SK-N-SH (cell line): ENCODE data around the gene CELF4. TPM values are rescaled to one million over a fixed set of nuclear protein-coding genes. Genes with fewer than 3 reads are reported as not detected.

ENCODE experiments used
- CTCF ChIA-PET: fragments of 300-600, 350-600 bp; formaldehyde crosslinking; extraction: SDS; loops from one replicate; lab custom pipeline; 2021; lab: Yijun Ruan, JAX
- POLR2A ChIA-PET: fragments of 350-600 bp; sonication (Branson Sonifier 250); formaldehyde crosslinking; extraction: SDS; loops from one replicate; lab custom pipeline; 2020; ENCODE audit warnings: antibody characterized with exemption, inconsistent platforms; lab: Yijun Ruan, JAX
- DNase-seq: peaks from one replicate; pipeline ENCODE4 v3.0.0; 2012
- H2AFZ ChIP-seq: fragments of 200-600 bp; sonication (generic); 2 replicates; pipeline ENCODE4 v1.8.1; 2016; ENCODE audit warnings: antibody characterized with exemption, mild to moderate bottlenecking, low read depth
- H3F3A ChIP-seq: fragments of 200-600 bp; sonication (generic); replicated peaks from 2 replicates; pipeline ENCODE3; 2016; ENCODE audit warnings: antibody characterized with exemption, mild to moderate bottlenecking; ENCODE audit not compliant: insufficient read depth
- H3K27ac ChIP-seq, 2 experiments: fragments of 200-500 bp in 1 of 2; fragments of 200-600 bp in 1 of 2; sonication (Bioruptor generic) in 1 of 2; sonication (generic), shearing (Covaris generic) in 1 of 2; 2 replicates each; pipeline versions ENCODE4 v1.5.1 to v1.6.1; 2014 to 2016; ENCODE audit warnings: low read depth in 2 of 2, inconsistent platforms in 1 of 2, low read length in 1 of 2, mild to moderate bottlenecking in 1 of 2, mixed read lengths in 1 of 2
- H3K27me3 ChIP-seq: fragments of 200-600 bp; sonication (generic), shearing (Covaris generic); 2 replicates; pipeline ENCODE4 v1.6.1; 2016; ENCODE audit warnings: mixed run types; ENCODE audit not compliant: insufficient read depth
- H3K36me3 ChIP-seq, 2 experiments: fragments of 200-500 bp in 1 of 2; fragments of 200-600 bp in 1 of 2; sonication (Bioruptor generic) in 1 of 2; sonication (generic) in 1 of 2; replicated peaks in 1 of 2; 2 replicates each; pipeline versions ENCODE3 to v1.5.1; 2014 to 2016; ENCODE audit warnings: low read length in 1 of 2, mild to moderate bottlenecking in 1 of 2; ENCODE audit not compliant: insufficient read depth in 2 of 2, control insufficient read depth in 1 of 2
- H3K4me1 ChIP-seq, 2 experiments: fragments of 200-500 bp in 1 of 2; fragments of 200-600 bp in 1 of 2; sonication (Bioruptor generic) in 1 of 2; sonication (generic), shearing (Covaris generic) in 1 of 2; 2 replicates each; pipeline versions ENCODE4 v1.5.1 to v1.6.1; 2014 to 2016; ENCODE audit warnings: low read depth in 1 of 2, low read length in 1 of 2, mixed run types in 1 of 2; ENCODE audit not compliant: insufficient read depth in 2 of 2, control insufficient read depth in 1 of 2
- H3K4me2 ChIP-seq: fragments of 200-600 bp; sonication (generic), shearing (Covaris generic); 2 replicates; pipeline ENCODE4 v1.6.1; 2017; ENCODE audit warnings: mixed run types
- H3K4me3 ChIP-seq, 2 experiments: fragments of 200-500 bp in 1 of 2; fragments of 200-600 bp in 1 of 2; sonication (Bioruptor generic) in 1 of 2; sonication (generic), shearing (Covaris generic) in 1 of 2; 2 replicates each; pipeline versions ENCODE4 v1.5.1 to v1.8.1; 2014 to 2016; ENCODE audit warnings: low read depth in 2 of 2, inconsistent platforms in 1 of 2, low read length in 1 of 2, mild to moderate bottlenecking in 1 of 2, mixed read lengths in 1 of 2, moderate library complexity in 1 of 2
- H3K79me2 ChIP-seq: fragments of 200-600 bp; sonication (generic); 2 replicates; pipeline ENCODE4 v1.8.1; 2017; ENCODE audit warnings: mild to moderate bottlenecking; ENCODE audit not compliant: insufficient read depth
- H3K9ac ChIP-seq: fragments of 200-600 bp; sonication (generic); 2 replicates; pipeline ENCODE4 v1.6.1; 2017; ENCODE audit warnings: mixed run types
- H3K9me2 ChIP-seq: fragments of 200-600 bp; sonication (generic); 2 replicates; pipeline ENCODE4 v1.6.1; 2017; ENCODE audit warnings: mixed run types
- H3K9me3 ChIP-seq: fragments of 200-600 bp; sonication (generic); 2 replicates; pipeline ENCODE4 v1.6.1; 2017; ENCODE audit warnings: mixed run types, mild to moderate bottlenecking, moderate library complexity
- H4K20me1 ChIP-seq: fragments of 200-600 bp; sonication (generic); 2 replicates; pipeline ENCODE4 v1.6.1; 2017; ENCODE audit warnings: mild to moderate bottlenecking, mixed run types; ENCODE audit not compliant: insufficient read depth
- CHD2 ChIP-seq: fragments of 150-350 bp; IDR thresholded peaks from 2 replicates; pipeline ENCODE4 v1.6.1; 2018; ENCODE audit warnings: low read length; ENCODE audit not compliant: partially characterized antibody
- ELF1 ChIP-seq: IDR thresholded peaks from 2 replicates; pipeline ENCODE4 v1.4.0; 2012
- GABPA ChIP-seq: IDR thresholded peaks from 2 replicates; pipeline ENCODE4 v1.4.0; 2012; ENCODE audit warnings: low read depth, mild to moderate bottlenecking
- MAX ChIP-seq: IDR thresholded peaks from 2 replicates; pipeline ENCODE4 v1.4.0; 2012; ENCODE audit warnings: low read depth
- NFIC ChIP-seq: IDR thresholded peaks from 2 replicates; pipeline ENCODE4 v1.4.0; 2012; ENCODE audit warnings: borderline replicate concordance
- RAD21 ChIP-seq: IDR thresholded peaks from 2 replicates; pipeline ENCODE4 v1.6.1; 2012; ENCODE audit warnings: mild to moderate bottlenecking, low read length
- RXRA ChIP-seq: IDR thresholded peaks from 2 replicates; pipeline ENCODE4 v1.4.0; 2012; ENCODE audit warnings: low read depth, mild to moderate bottlenecking, borderline replicate concordance
- SIN3A ChIP-seq: IDR thresholded peaks from 2 replicates; pipeline ENCODE4 v1.6.1; 2012; ENCODE audit warnings: low read depth, mild to moderate bottlenecking, low read length, moderate library complexity, borderline replicate concordance
- SMC3 ChIP-seq: IDR thresholded peaks from 2 replicates; pipeline ENCODE4 v1.6.1; 2012; ENCODE audit warnings: low read depth, low read length, improper control_type of control experiment
- TCF12 ChIP-seq: IDR thresholded peaks from 2 replicates; pipeline ENCODE4 v1.4.0; 2012
- USF1 ChIP-seq: IDR thresholded peaks from 2 replicates; pipeline ENCODE4 v1.4.0; 2012; ENCODE audit warnings: low read depth, borderline replicate concordance
- USF2 ChIP-seq: fragments of 150-350 bp; IDR thresholded peaks from 2 replicates; pipeline ENCODE4 v1.6.1; 2017; ENCODE audit warnings: antibody characterized with exemption, low read length, low read depth, borderline replicate concordance
- YY1 ChIP-seq: IDR thresholded peaks from 2 replicates; pipeline ENCODE4 v1.4.0; 2012; ENCODE audit warnings: low read depth, mild to moderate bottlenecking
- WGBS: methylation state at CpG from one replicate; pipeline ENCODE4 v1.1.6; 2017; ENCODE audit warnings: low lambda C conversion rate; 5-methylcytosine and 5-hydroxymethylcytosine counted together
- polyA plus RNA-seq, 3 experiments: library from polyadenylated mRNA; depleted of rRNA; stranded (reverse); fragments of >200 nt; gene quantifications; 2 replicates each; pipeline ENCODE4 v1.2.3, GENCODE V29; 2012
- TF ChIP-seq, protein P1 (sequence below): fragments of 200-600 bp; sonication (generic); IDR thresholded peaks from 2 replicates; pipeline ENCODE4 v1.6.1; 2017; ENCODE audit warnings: antibody characterized with exemption, mild to moderate bottlenecking, moderate library complexity
- TF ChIP-seq, protein P2 (sequence below): IDR thresholded peaks from 2 replicates; pipeline ENCODE4 v1.6.1; 2012; ENCODE audit warnings: mild to moderate bottlenecking, low read depth, low read length, moderate library complexity

CELF4 gene
- polyA plus RNA-seq, 1 of the 3 experiments (the other 2 are of a cell fraction): 0.26 TPM

- Histone ChIP-seq H3K4me2 (no peak overlapping the region), H2AFZ (no peak overlapping the region), H3F3A (no peaks in the 10 kb centered on the region), H3K27ac (no peak overlapping the region), H3K4me1 (peaks cover 0 to 52% of the 10 kb centered on the region in 2 experiments; a peak in 2 of 4 replicates), H4K20me1 (no peaks in the 10 kb centered on the region), H3K9me2 (no peaks in the 10 kb centered on the region), H3K36me3 (no peaks in the 10 kb centered on the region), H3K9me3 (no peaks in the 10 kb centered on the region), H3K9ac (no peak overlapping the region), H3K4me3 (no peak overlapping the region; a peak in 1 of 4 replicates), H3K79me2 (no peaks in the 10 kb centered on the region), H3K27me3 (no peaks in the 10 kb centered on the region)
- TF ChIP-seq SMC3: peak; percentile 91
- no peak for TF ChIP-seq GABPA
- no peak for TF ChIP-seq CHD2
- TF ChIP-seq USF1: no peak
- TF ChIP-seq YY1: no peak
- no peak for TF ChIP-seq USF2
- TF ChIP-seq, protein P1, sequence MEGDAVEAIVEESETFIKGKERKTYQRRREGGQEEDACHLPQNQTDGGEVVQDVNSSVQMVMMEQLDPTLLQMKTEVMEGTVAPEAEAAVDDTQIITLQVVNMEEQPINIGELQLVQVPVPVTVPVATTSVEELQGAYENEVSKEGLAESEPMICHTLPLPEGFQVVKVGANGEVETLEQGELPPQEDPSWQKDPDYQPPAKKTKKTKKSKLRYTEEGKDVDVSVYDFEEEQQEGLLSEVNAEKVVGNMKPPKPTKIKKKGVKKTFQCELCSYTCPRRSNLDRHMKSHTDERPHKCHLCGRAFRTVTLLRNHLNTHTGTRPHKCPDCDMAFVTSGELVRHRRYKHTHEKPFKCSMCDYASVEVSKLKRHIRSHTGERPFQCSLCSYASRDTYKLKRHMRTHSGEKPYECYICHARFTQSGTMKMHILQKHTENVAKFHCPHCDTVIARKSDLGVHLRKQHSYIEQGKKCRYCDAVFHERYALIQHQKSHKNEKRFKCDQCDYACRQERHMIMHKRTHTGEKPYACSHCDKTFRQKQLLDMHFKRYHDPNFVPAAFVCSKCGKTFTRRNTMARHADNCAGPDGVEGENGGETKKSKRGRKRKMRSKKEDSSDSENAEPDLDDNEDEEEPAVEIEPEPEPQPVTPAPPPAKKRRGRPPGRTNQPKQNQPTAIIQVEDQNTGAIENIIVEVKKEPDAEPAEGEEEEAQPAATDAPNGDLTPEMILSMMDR: peak; percentile 78
- TF ChIP-seq RAD21: peak; percentile 93
- CTCF ChIA-PET: interaction anchor here (0.6 to 17.4 kb wide), 42 partner anchors 10 to 216 kb away, joined by 3 to 298 read pairs (median 5); partner anchors contain the start of gene CELF4
- peak; percentile 91 for DNase-seq
- POLR2A ChIA-PET: no interaction called here
- WGBS: 32% methylated on average over 6 of the region's 23 CpGs
Observed at GRCh38 chr18:37537868-37538525, 27.6 kb downstream of the CELF4 start.

DNA sequence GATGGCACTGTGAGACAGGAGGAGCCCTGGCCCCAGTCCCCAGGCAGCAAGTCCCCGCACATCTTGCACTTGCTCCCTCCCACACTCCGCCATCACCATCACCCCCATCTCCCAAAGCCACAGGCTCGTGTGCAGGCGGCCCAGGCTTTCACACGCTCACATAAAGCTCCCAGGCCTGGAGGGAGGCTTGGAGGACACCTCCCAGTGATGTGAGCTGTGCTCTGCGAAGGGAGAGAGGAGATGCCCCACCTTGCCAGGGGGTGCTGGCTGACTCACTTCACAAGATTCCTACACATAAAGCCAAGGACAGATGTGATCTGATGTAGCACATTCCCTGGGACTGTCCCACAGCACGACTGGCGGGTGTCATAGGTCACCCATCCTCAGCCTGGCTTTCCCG is 28.9 kb downstream of the CELF4 start:
- H3F3A ChIP-seq: no peaks in the 10 kb centered on the region
- H4K20me1 ChIP-seq: no peaks in the 10 kb centered on the region
- H3K4me2 ChIP-seq: no peak overlapping the region
- H3K36me3 ChIP-seq: no peaks in the 10 kb centered on the region
- H3K9me2 ChIP-seq: no peaks in the 10 kb centered on the region
- no peak overlapping the region for H3K27ac ChIP-seq
- H3K79me2 ChIP-seq: no peaks in the 10 kb centered on the region
- ChIA-PET POLR2A (no interaction called here), CTCF (interaction anchor here (0.8 to 17.4 kb wide), 6 partner anchors 10 to 151 kb away, joined by 3 to 298 read pairs (median 12); no protein-coding TSS in a partner anchor)
- TF ChIP-seq USF1 (no peak), SIN3A (no peak), RXRA (no peak), USF2 (no peak), ELF1 (no peak), NFIC (no peak), SMC3 (no peak), TCF12 (no peak), MAX (no peak)
- TF ChIP-seq, protein P2, sequence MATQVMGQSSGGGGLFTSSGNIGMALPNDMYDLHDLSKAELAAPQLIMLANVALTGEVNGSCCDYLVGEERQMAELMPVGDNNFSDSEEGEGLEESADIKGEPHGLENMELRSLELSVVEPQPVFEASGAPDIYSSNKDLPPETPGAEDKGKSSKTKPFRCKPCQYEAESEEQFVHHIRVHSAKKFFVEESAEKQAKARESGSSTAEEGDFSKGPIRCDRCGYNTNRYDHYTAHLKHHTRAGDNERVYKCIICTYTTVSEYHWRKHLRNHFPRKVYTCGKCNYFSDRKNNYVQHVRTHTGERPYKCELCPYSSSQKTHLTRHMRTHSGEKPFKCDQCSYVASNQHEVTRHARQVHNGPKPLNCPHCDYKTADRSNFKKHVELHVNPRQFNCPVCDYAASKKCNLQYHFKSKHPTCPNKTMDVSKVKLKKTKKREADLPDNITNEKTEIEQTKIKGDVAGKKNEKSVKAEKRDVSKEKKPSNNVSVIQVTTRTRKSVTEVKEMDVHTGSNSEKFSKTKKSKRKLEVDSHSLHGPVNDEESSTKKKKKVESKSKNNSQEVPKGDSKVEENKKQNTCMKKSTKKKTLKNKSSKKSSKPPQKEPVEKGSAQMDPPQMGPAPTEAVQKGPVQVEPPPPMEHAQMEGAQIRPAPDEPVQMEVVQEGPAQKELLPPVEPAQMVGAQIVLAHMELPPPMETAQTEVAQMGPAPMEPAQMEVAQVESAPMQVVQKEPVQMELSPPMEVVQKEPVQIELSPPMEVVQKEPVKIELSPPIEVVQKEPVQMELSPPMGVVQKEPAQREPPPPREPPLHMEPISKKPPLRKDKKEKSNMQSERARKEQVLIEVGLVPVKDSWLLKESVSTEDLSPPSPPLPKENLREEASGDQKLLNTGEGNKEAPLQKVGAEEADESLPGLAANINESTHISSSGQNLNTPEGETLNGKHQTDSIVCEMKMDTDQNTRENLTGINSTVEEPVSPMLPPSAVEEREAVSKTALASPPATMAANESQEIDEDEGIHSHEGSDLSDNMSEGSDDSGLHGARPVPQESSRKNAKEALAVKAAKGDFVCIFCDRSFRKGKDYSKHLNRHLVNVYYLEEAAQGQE: no peak
- H3K9ac ChIP-seq: no peak overlapping the region
- 41% methylated on average over 5 of the region's 9 CpGs for WGBS
- H2AFZ ChIP-seq: no peak overlapping the region
- H3K4me3 ChIP-seq: no peak overlapping the region
- DNase-seq: no peak
- H3K27me3 ChIP-seq: no peaks in the 10 kb centered on the region
- H3K4me1 ChIP-seq: peaks cover 0 to 54% of the 10 kb centered on the region in 2 experiments; a peak in 2 of 4 replicates
- no peaks in the 10 kb centered on the region for H3K9me3 ChIP-seq
